GM23338 (cell line): ENCODE data around the gene GPD1L. TPM values are rescaled to one million over a fixed set of nuclear protein-coding genes. Genes with fewer than 3 reads are reported as not detected.

Source experiments
- ATAC-seq: fragments of 200-7000 bp; cut with Tn5 transposase; 3 replicates; pipeline ENCODE4 v1.9.1; 2020
- DNase-seq: peaks from one replicate; pipeline ENCODE4 v3.0.0-alpha.2; 2015; ENCODE audit warnings: low spot score
- H2AFZ ChIP-seq: fragments of 200-600 bp; sonication (generic); 2 replicates; pipeline ENCODE4 v1.8.0; 2016; ENCODE audit warnings: antibody characterized with exemption, mild to moderate bottlenecking, moderate library complexity
- H3F3A ChIP-seq: fragments of 200-600 bp; sonication (generic); replicated peaks from 2 replicates; pipeline ENCODE4 v1.8.0; 2017; ENCODE audit warnings: antibody characterized with exemption, mixed run types, low read depth
- H3K27ac ChIP-seq: fragments of 200-600 bp; sonication (generic); 2 replicates; pipeline ENCODE4 v1.6.1; 2016; ENCODE audit warnings: low read depth
- H3K27me3 ChIP-seq: fragments of 200-600 bp; sonication (generic); 2 replicates; pipeline ENCODE4 v1.8.0; 2016; ENCODE audit warnings: mild to moderate bottlenecking, mixed run types, moderate library complexity; ENCODE audit not compliant: insufficient read depth
- H3K36me3 ChIP-seq: fragments of 200-600 bp; sonication (generic); 2 replicates; pipeline ENCODE4 v1.8.0; 2016; ENCODE audit warnings: mild to moderate bottlenecking; ENCODE audit not compliant: insufficient read depth
- H3K4me1 ChIP-seq: fragments of 200-600 bp; sonication (generic); 2 replicates; pipeline ENCODE4 v1.8.0; 2016; ENCODE audit warnings: mild to moderate bottlenecking, moderate library complexity; ENCODE audit not compliant: insufficient read depth
- H3K4me2 ChIP-seq: fragments of 200-600 bp; sonication (generic); 2 replicates; pipeline ENCODE4 v1.7.1; 2017; ENCODE audit warnings: mixed run types
- H3K4me3 ChIP-seq: fragments of 200-600 bp; sonication (generic); 2 replicates; pipeline ENCODE4 v1.6.1; 2016; ENCODE audit warnings: mixed run types
- H3K79me2 ChIP-seq: fragments of 200-600 bp; sonication (generic); replicated peaks from 2 replicates; pipeline ENCODE4 v1.8.0; 2017; ENCODE audit warnings: mild to moderate bottlenecking; ENCODE audit not compliant: insufficient read depth
- H3K9me2 ChIP-seq: fragments of 200-600 bp; sonication (generic); 2 replicates; pipeline ENCODE4 v1.8.0; 2017; ENCODE audit not compliant: insufficient read depth
- H4K20me1 ChIP-seq: fragments of 200-600 bp; sonication (generic); replicated peaks from 2 replicates; pipeline ENCODE4 v1.8.0; 2017; ENCODE audit warnings: mild to moderate bottlenecking; ENCODE audit not compliant: insufficient read depth
- H3K27ac Mint-ChIP-seq: 2 replicates; pipeline ENCODE4 v1.8.0; 2020; ENCODE audit warnings: inconsistent platforms, mild to moderate bottlenecking, moderate library complexity, mixed read lengths
- H3K27me3 Mint-ChIP-seq: 3 replicates; pipeline ENCODE4 v1.8.0; 2022; ENCODE audit warnings: low read depth, mild to moderate bottlenecking, moderate library complexity, mixed read lengths, inconsistent platforms; ENCODE audit not compliant: insufficient read depth, poor library complexity
- H3K36me3 Mint-ChIP-seq: 3 replicates; pipeline ENCODE4 v1.8.0; 2021; ENCODE audit warnings: low read depth, mild to moderate bottlenecking, inconsistent platforms, moderate library complexity, mixed read lengths
- H3K4me1 Mint-ChIP-seq: 3 replicates; pipeline ENCODE4 v1.8.0; 2020; ENCODE audit warnings: mild to moderate bottlenecking, inconsistent platforms, mixed read lengths
- H3K4me3 Mint-ChIP-seq: 3 replicates; pipeline ENCODE4 v1.8.0; 2021; ENCODE audit warnings: moderate library complexity, mild to moderate bottlenecking, inconsistent platforms, mixed read lengths
- H3K9me3 Mint-ChIP-seq: 3 replicates; pipeline ENCODE4 v1.8.0; 2020; ENCODE audit warnings: moderate library complexity, mild to moderate bottlenecking, inconsistent platforms, mixed read lengths
- CREB1 ChIP-seq: fragments of 250-450 bp; sonication (Bioruptor Pico); IDR thresholded peaks from 2 replicates; pipeline ENCODE4 v1.5.0; 2020; ENCODE audit warnings: low read depth, mild to moderate bottlenecking, moderate library complexity
- EZH2 ChIP-seq: fragments of 200-600 bp; sonication (generic); IDR thresholded peaks from one replicate; pipeline ENCODE4 v1.8.0; 2017; ENCODE audit warnings: antibody characterized with exemption, mild to moderate bottlenecking, low read depth; ENCODE audit not compliant: unreplicated experiment
- EZH2phosphoT487 ChIP-seq: fragments of 200-600 bp; sonication (generic); IDR thresholded peaks from one replicate; pipeline ENCODE4 v1.8.1; 2018; ENCODE audit warnings: antibody characterized with exemption; ENCODE audit not compliant: unreplicated experiment
- JUNB ChIP-seq: IDR thresholded peaks from one replicate; pipeline ENCODE4 v1.6.1; 2016; ENCODE audit warnings: antibody characterized with exemption; ENCODE audit not compliant: unreplicated experiment
- NANOG ChIP-seq: IDR thresholded peaks from 2 replicates; pipeline ENCODE4 v1.6.1; 2016; ENCODE audit warnings: antibody characterized with exemption, borderline replicate concordance
- POLR2AphosphoS5 ChIP-seq: IDR thresholded peaks from 2 replicates; pipeline ENCODE4 v1.6.1; 2016; ENCODE audit warnings: antibody characterized with exemption, low read depth
- STAT1 ChIP-seq: IDR thresholded peaks from one replicate; pipeline ENCODE4 v1.6.1; 2016; ENCODE audit warnings: antibody characterized with exemption; ENCODE audit not compliant: unreplicated experiment
- ZNF114 ChIP-seq: fragments of 250-450 bp; sonication (Bioruptor Pico); IDR thresholded peaks from 2 replicates; pipeline ENCODE4 v1.5.0; 2020; ENCODE audit warnings: mild to moderate bottlenecking, moderate library complexity
- ZNF331 ChIP-seq: fragments of 250-450 bp; sonication (Bioruptor Pico); IDR thresholded peaks from 2 replicates; pipeline ENCODE4 v1.5.0; 2020; ENCODE audit warnings: low read depth, mild to moderate bottlenecking, moderate library complexity
- polyA plus RNA-seq: library from polyadenylated mRNA; unstranded; fragments of >200 nt; fragmentation: Nextera tagmentation; extraction: Ambion mirVana; gene quantifications from 2 replicates; pipeline ENCODE4 v1.2.1, GENCODE V29; 2016
- total RNA-seq: library from RNA; depleted of rRNA; stranded (reverse); fragments of >200 nt; shearing (Covaris generic); gene quantifications from 2 replicates; pipeline ENCODE4 v1.2.3, GENCODE V29; 2014
- TF ChIP-seq, protein P1 (sequence below): IDR thresholded peaks from one replicate; pipeline ENCODE4 v1.6.1; 2018; ENCODE audit warnings: antibody characterized with exemption; ENCODE audit not compliant: unreplicated experiment
- TF ChIP-seq, protein P2 (sequence below), 2 experiments: fragments of 200-600 bp in 1 of 2; sonication (generic) in 1 of 2; conservative IDR thresholded peaks; 2 replicates each; pipeline versions ENCODE4 v1.5.1 to v1.6.1; 2016 to 2017; ENCODE audit warnings: antibody characterized with exemption in 2 of 2, low read depth in 2 of 2, mild to moderate bottlenecking in 2 of 2, moderate library complexity in 1 of 2
- TF ChIP-seq, protein P3 (sequence below): fragments of 250-450 bp; sonication (Bioruptor Pico); IDR thresholded peaks from 2 replicates; pipeline ENCODE4 v1.5.0; 2020; ENCODE audit warnings: mild to moderate bottlenecking, moderate library complexity
- TF ChIP-seq, protein P4 (sequence below): IDR thresholded peaks from 2 replicates; pipeline ENCODE4 v1.6.1; 2016; ENCODE audit warnings: antibody characterized with exemption

The GPD1L gene
- total and polyA plus RNA-seq, 2 experiments from 2014 or later: 2.0 to 6.4 TPM

DNA sequence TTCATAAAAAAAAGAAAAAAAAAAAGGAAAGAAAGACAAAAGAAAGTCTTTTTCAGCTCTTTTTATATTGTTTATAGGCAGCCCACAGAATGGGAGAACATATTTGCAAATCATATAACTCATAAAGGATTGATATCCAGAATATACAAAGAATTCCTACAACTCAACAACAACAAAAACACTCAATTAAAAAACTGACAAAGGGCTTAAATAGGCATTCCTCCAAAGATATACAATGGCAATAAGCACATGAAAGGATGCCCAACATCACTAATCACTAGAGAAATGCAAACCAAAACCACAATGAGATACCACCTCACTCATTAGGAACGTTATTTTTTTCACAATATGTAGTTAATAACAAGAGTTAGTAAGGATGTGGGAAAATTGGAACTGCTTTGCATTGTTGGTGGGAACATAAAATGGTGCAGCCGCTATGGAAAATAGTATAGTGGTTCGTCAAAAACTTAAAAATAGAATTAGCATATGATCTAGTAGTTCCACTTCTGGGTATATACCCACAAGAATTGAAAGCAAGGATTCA, 77.8 kb downstream of the GPD1L start:
- no peaks in the 10 kb centered on the region for H3K36me3 Mint-ChIP-seq

More for the DNA sequence above, 77.8 kb downstream of the GPD1L start:
- Histone ChIP-seq H3K27me3 (no peaks in the 10 kb centered on the region), H3K9me2 (no peaks in the 10 kb centered on the region), H3F3A (no peaks in the 10 kb centered on the region), H3K27ac (no peak overlapping the region), H4K20me1 (no peaks in the 10 kb centered on the region), H3K4me2 (no peak overlapping the region), H3K36me3 (no peaks in the 10 kb centered on the region), H2AFZ (no peak overlapping the region), H3K4me3 (no peak overlapping the region), H3K79me2 (no peaks in the 10 kb centered on the region), H3K4me1 (peaks cover 8% of the 10 kb centered on the region; the same call in 1 of the 2 replicates)
- H3K9me3 Mint-ChIP-seq: no peaks in the 10 kb centered on the region
- peaks cover 2% of the 10 kb centered on the region for H3K27me3 Mint-ChIP-seq
- no peak overlapping the region for H3K4me3 Mint-ChIP-seq
- H3K4me1 Mint-ChIP-seq: peaks cover 13% of the 10 kb centered on the region
- TF ChIP-seq EZH2phosphoT487 (no peak), NANOG (no peak), POLR2AphosphoS5 (no peak), ZNF331 (CRISPR knock-in tag) (no peak), STAT1 (no peak), JUNB (no peak), CREB1 (no peak), ZNF114 (no peak), EZH2 (no peak)
- TF ChIP-seq, protein P1, sequence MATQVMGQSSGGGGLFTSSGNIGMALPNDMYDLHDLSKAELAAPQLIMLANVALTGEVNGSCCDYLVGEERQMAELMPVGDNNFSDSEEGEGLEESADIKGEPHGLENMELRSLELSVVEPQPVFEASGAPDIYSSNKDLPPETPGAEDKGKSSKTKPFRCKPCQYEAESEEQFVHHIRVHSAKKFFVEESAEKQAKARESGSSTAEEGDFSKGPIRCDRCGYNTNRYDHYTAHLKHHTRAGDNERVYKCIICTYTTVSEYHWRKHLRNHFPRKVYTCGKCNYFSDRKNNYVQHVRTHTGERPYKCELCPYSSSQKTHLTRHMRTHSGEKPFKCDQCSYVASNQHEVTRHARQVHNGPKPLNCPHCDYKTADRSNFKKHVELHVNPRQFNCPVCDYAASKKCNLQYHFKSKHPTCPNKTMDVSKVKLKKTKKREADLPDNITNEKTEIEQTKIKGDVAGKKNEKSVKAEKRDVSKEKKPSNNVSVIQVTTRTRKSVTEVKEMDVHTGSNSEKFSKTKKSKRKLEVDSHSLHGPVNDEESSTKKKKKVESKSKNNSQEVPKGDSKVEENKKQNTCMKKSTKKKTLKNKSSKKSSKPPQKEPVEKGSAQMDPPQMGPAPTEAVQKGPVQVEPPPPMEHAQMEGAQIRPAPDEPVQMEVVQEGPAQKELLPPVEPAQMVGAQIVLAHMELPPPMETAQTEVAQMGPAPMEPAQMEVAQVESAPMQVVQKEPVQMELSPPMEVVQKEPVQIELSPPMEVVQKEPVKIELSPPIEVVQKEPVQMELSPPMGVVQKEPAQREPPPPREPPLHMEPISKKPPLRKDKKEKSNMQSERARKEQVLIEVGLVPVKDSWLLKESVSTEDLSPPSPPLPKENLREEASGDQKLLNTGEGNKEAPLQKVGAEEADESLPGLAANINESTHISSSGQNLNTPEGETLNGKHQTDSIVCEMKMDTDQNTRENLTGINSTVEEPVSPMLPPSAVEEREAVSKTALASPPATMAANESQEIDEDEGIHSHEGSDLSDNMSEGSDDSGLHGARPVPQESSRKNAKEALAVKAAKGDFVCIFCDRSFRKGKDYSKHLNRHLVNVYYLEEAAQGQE: no peak
- TF ChIP-seq, protein P2, sequence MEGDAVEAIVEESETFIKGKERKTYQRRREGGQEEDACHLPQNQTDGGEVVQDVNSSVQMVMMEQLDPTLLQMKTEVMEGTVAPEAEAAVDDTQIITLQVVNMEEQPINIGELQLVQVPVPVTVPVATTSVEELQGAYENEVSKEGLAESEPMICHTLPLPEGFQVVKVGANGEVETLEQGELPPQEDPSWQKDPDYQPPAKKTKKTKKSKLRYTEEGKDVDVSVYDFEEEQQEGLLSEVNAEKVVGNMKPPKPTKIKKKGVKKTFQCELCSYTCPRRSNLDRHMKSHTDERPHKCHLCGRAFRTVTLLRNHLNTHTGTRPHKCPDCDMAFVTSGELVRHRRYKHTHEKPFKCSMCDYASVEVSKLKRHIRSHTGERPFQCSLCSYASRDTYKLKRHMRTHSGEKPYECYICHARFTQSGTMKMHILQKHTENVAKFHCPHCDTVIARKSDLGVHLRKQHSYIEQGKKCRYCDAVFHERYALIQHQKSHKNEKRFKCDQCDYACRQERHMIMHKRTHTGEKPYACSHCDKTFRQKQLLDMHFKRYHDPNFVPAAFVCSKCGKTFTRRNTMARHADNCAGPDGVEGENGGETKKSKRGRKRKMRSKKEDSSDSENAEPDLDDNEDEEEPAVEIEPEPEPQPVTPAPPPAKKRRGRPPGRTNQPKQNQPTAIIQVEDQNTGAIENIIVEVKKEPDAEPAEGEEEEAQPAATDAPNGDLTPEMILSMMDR (conservative IDR thresholded peaks at IDR 0.05; ENCODE audit: low read depth in 2 of 2): no peak
- TF ChIP-seq, protein P3, sequence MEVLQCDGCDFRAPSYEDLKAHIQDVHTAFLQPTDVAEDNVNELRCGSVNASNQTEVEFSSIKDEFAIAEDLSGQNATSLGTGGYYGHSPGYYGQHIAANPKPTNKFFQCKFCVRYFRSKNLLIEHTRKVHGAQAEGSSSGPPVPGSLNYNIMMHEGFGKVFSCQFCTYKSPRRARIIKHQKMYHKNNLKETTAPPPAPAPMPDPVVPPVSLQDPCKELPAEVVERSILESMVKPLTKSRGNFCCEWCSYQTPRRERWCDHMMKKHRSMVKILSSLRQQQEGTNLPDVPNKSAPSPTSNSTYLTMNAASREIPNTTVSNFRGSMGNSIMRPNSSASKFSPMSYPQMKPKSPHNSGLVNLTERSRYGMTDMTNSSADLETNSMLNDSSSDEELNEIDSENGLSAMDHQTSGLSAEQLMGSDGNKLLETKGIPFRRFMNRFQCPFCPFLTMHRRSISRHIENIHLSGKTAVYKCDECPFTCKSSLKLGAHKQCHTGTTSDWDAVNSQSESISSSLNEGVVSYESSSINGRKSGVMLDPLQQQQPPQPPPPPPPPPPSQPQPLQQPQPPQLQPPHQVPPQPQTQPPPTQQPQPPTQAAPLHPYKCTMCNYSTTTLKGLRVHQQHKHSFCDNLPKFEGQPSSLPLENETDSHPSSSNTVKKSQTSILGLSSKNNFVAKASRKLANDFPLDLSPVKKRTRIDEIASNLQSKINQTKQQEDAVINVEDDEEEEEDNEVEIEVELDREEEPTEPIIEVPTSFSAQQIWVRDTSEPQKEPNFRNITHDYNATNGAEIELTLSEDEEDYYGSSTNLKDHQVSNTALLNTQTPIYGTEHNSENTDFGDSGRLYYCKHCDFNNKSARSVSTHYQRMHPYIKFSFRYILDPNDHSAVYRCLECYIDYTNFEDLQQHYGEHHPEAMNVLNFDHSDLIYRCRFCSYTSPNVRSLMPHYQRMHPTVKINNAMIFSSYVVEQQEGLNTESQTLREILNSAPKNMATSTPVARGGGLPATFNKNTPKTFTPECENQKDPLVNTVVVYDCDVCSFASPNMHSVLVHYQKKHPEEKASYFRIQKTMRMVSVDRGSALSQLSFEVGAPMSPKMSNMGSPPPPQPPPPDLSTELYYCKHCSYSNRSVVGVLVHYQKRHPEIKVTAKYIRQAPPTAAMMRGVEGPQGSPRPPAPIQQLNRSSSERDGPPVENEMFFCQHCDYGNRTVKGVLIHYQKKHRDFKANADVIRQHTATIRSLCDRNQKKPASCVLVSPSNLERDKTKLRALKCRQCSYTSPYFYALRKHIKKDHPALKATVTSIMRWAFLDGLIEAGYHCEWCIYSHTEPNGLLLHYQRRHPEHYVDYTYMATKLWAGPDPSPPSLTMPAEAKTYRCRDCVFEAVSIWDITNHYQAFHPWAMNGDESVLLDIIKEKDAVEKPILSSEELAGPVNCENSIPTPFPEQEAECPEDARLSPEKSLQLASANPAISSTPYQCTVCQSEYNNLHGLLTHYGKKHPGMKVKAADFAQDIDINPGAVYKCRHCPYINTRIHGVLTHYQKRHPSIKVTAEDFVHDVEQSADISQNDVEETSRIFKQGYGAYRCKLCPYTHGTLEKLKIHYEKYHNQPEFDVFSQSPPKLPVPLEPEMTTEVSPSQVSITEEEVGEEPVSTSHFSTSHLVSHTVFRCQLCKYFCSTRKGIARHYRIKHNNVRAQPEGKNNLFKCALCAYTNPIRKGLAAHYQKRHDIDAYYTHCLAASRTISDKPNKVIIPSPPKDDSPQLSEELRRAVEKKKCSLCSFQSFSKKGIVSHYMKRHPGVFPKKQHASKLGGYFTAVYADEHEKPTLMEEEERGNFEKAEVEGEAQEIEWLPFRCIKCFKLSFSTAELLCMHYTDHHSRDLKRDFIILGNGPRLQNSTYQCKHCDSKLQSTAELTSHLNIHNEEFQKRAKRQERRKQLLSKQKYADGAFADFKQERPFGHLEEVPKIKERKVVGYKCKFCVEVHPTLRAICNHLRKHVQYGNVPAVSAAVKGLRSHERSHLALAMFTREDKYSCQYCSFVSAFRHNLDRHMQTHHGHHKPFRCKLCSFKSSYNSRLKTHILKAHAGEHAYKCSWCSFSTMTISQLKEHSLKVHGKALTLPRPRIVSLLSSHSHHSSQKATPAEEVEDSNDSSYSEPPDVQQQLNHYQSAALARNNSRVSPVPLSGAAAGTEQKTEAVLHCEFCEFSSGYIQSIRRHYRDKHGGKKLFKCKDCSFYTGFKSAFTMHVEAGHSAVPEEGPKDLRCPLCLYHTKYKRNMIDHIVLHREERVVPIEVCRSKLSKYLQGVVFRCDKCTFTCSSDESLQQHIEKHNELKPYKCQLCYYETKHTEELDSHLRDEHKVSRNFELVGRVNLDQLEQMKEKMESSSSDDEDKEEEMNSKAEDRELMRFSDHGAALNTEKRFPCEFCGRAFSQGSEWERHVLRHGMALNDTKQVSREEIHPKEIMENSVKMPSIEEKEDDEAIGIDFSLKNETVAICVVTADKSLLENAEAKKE (CRISPR knock-in tag): no peak
- TF ChIP-seq, protein P4, sequence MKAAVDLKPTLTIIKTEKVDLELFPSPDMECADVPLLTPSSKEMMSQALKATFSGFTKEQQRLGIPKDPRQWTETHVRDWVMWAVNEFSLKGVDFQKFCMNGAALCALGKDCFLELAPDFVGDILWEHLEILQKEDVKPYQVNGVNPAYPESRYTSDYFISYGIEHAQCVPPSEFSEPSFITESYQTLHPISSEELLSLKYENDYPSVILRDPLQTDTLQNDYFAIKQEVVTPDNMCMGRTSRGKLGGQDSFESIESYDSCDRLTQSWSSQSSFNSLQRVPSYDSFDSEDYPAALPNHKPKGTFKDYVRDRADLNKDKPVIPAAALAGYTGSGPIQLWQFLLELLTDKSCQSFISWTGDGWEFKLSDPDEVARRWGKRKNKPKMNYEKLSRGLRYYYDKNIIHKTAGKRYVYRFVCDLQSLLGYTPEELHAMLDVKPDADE: no peak
- no peak overlapping the region for H3K27ac Mint-ChIP-seq
- DNase-seq: no peak
- ATAC-seq: no peak
